Epithelial cell of proximal tubule (primary cell): ENCODE data around the gene UQCRC2. TPM values are rescaled to one million over a fixed set of nuclear protein-coding genes. Genes with fewer than 3 reads are reported as not detected.

Source experiments
- DNase-seq: peaks from one replicate; pipeline ENCODE4 v3.0.0-alpha.2; 2011; ENCODE audit warnings: low read depth
- H3K4me3 ChIP-seq: 2 replicates; pipeline ENCODE4 v1.5.1; 2011; ENCODE audit warnings: low read depth, mild to moderate bottlenecking, low read length
- total RNA-seq: library from RNA; depleted of rRNA; stranded (reverse); fragments of >200 nt; gene quantifications from 2 replicates; pipeline ENCODE4 v1.2.3, GENCODE V29; 2015
- TF ChIP-seq, protein P1 (sequence below): conservative IDR thresholded peaks from 2 replicates; pipeline ENCODE4 v1.5.1; 2012; ENCODE audit warnings: low read depth, mild to moderate bottlenecking, low read length

Gene UQCRC2
- total RNA-seq, 1 donor from 2014 or later = 163 TPM

DNA sequence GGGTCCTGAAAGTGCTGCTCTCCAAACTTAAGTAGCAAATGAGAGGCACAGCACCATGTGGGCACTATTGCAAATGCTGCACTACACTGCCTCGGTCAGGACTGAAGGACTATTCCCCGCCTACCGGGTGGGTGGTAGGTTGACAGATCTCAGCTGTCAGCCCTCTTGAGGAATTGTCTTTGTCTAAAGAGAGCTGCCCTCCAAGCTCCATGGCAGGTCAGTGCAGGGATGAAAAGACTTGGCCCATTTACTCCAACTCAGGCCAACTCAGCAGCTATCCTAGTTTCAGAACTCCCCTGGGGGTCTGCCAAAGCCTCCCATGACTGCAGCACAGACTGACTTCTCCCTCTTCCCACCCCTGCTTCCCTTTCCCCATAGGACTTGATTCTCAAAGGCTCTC lies 51.2 kb downstream of the UQCRC2 start:
- TF ChIP-seq, protein P1, sequence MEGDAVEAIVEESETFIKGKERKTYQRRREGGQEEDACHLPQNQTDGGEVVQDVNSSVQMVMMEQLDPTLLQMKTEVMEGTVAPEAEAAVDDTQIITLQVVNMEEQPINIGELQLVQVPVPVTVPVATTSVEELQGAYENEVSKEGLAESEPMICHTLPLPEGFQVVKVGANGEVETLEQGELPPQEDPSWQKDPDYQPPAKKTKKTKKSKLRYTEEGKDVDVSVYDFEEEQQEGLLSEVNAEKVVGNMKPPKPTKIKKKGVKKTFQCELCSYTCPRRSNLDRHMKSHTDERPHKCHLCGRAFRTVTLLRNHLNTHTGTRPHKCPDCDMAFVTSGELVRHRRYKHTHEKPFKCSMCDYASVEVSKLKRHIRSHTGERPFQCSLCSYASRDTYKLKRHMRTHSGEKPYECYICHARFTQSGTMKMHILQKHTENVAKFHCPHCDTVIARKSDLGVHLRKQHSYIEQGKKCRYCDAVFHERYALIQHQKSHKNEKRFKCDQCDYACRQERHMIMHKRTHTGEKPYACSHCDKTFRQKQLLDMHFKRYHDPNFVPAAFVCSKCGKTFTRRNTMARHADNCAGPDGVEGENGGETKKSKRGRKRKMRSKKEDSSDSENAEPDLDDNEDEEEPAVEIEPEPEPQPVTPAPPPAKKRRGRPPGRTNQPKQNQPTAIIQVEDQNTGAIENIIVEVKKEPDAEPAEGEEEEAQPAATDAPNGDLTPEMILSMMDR = no peak
- H3K4me3 ChIP-seq = no peak overlapping the region
- DNase-seq = no peak

DNA sequence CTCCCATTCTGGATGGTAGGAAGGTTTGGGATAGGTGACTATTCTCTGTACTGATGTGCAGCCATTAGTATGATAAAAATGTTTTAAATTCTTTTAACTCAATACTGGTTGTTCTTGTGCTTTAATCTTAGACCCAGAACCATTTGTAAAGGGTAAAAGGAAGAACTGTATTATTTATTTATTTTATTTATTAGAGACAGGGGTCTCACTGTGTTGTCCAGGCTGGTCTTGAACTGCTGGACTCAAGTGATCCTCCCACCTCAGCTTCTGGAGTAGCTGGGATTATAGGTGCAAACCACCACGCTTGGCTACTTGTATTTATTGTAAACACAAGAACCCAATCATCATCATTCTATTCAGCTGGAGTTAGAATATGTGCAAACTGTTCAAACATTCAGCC lies 52.6 kb downstream of the UQCRC2 start:
- H3K4me3 ChIP-seq = no peak overlapping the region
- TF ChIP-seq, protein P1 = no peak
- no peak for DNase-seq

DNA sequence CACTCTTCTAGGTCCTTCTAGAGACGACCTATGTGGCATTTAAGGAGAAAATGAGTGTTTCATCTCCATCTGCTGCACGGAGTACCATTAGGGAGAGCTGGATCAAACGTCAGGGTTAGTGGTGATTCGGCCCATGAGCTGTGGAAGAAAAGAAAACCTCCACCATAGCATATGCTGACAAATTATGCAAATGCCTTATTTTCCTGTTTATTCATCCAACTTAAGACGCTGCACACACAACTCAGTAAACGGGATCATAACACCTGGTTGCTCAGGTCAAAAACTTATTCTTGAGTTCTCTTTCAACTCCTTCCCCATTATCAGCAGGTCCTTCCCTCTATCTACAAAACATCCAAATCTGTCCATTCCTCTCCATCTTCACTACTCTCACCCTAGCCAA lies 53.5 kb downstream of the UQCRC2 start:
- no peak overlapping the region for H3K4me3 ChIP-seq
- no peak for DNase-seq
- TF ChIP-seq, protein P1 = no peak

DNA sequence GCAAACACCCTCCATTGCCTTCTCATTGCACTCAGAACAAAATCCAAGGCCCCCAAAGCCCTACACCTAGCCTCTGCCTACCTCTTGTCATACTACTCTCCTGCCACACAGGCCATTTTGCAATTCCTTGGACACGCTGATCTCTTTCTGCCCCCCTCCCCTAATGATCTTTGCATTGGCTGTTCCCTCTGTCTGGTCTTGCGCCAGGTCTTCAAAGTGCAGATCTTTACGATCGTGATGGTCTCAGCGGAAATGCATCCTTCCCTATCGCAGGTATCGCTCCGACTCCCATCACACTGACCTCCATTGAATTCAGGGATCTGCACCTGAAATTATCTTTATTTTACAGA lies 54.0 kb downstream of the UQCRC2 start:
- DNase-seq = no peak
- TF ChIP-seq, protein P1 = no peak
- H3K4me3 ChIP-seq = peak overlapping the region; percentile 86

DNA sequence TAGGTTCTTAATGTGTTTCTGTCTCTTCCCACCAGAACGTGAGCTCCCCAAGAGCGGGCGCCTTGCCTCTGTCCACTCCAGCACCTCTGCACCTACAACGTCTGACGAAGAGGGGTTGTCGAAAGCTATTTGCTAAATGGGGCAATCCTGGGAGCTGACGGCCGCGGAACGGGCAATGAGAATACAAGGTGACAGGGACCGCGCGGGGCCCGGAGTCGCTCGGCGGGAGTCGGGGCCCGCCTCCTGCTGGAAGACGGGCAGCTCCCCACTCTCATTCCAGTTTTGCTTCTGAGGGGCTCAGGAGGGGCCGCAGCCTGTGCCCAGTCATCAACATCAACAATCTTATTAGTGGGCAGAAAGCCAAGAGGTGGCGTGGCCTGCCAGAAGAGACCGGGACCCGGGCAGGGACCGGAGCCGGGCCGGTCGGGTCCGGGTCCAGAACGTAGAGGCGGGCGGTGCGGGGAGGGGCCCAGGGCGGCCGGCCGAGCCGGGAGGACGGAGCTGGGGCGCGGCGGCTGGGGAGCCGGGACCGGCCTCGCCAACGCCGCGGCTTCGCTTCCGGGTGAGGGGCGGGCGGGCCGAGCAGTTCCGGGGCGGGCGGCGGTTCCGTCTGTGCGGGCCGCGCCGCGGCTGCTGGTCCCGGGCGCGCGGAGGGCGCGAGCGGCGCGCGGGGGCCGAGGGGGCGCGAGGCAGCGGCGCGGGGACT lies 54.5 kb downstream of the UQCRC2 start, which contains the start of gene MOSMO:
Gene MOSMO (plus strand): TSS at position 603 of the 706 bp plus-strand sequence. CDS start 191 bp downstream, outside the sequence.
- DNase-seq = peak; percentile 12
- H3K4me3 ChIP-seq = peak within 1 kb of the TSS; percentile 95
- TF ChIP-seq, protein P1 = no peak

DNA sequence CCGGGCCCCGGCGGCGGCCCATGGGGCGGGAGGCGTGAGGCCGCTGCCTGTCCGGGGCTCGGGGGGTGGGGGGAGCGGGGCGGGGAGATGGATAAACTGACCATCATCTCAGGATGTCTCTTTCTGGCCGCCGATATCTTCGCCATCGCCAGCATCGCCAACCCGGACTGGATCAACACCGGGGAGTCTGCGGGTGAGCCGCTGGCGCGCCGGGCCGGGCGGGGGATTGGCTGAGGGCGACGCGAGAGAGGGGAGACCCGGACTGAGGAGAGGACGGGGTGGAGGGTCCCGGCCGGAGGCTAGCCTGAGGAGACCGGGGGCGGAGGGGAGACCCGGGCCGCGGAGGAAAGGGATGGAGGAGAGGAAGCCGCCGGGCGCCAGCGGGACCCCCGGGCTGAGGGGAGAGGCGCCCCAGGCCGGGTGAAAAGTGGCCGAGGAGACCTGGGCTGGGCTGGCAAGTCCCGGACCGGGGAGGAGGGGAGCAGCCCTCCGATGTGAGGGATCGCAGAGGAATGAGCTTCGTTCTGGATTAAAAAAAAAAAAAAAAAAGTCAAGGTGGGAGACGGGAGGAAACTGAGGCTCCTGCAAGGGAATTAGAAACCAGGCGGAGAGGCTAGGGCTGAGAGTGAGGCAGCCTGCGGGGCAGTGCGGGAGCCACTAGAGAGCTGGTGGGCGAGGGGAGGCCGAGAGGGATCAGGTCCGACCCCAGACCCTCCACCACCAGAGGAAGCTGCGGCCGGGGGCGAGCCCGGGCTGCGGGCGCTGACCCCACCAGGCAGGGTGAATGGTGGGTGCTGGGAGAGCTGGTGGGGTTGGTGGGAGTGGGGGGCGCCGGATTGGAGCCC lies 55.3 kb downstream of the UQCRC2 start:
- H3K4me3 ChIP-seq = peak overlapping the region; percentile 95
- no peak for DNase-seq
- TF ChIP-seq, protein P1 = no peak
